ENCODE results near the gene NIT2. TPM values are rescaled to one million over a fixed set of nuclear protein-coding genes. Genes with fewer than 3 reads are reported as not detected.

The NIT2 gene
- total and polyA plus RNA-seq, 9 of the 15 experiments (the other 6 are each of a cell fraction or from before 2014, with no cell fraction given) = 11.4 to 62.2 (median 22.1) TPM

DNA sequence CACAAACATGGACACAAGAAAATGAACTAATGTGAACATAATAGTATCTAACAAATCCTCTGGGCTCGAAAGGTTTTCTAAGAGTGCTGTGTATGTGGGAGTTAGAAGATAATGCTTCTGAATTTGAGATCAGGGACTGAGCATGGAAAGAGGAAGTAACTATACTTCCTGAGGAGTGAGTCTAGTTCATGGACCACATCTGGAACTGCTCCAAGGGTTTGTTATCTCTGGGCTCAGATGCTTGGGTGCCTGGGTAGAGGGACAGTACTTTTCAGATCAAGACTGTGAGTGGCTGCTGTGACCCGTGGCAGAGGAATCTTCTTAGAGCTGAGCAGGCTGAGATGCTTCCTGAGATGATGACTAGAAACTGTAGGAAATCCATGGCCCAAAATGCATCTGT lies 45.2 kb upstream of the NIT2 start (continued):
- TF ChIP-seq, protein P1, sequence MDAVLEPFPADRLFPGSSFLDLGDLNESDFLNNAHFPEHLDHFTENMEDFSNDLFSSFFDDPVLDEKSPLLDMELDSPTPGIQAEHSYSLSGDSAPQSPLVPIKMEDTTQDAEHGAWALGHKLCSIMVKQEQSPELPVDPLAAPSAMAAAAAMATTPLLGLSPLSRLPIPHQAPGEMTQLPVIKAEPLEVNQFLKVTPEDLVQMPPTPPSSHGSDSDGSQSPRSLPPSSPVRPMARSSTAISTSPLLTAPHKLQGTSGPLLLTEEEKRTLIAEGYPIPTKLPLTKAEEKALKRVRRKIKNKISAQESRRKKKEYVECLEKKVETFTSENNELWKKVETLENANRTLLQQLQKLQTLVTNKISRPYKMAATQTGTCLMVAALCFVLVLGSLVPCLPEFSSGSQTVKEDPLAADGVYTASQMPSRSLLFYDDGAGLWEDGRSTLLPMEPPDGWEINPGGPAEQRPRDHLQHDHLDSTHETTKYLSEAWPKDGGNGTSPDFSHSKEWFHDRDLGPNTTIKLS (IDR thresholded peaks at IDR 0.05; ENCODE audit: borderline replicate concordance, low read depth) = no peak
- no peak for TF ChIP-seq YY1 (IDR thresholded peaks at IDR 0.05; ENCODE audit: borderline replicate concordance in 1 of 3, control insufficient read depth in 1 of 3, extremely low read depth in 1 of 3, insufficient read depth in 3 of 3, insufficient read length in 1 of 3, insufficient replicate concordance in 2 of 3, low read depth in 1 of 3, low read length in 2 of 3)
- TF ChIP-seq BRF1 (IDR thresholded peaks at IDR 0.05; ENCODE audit: borderline replicate concordance, extremely low read depth, insufficient read length) = no peak
- TF ChIP-seq, protein P2, sequence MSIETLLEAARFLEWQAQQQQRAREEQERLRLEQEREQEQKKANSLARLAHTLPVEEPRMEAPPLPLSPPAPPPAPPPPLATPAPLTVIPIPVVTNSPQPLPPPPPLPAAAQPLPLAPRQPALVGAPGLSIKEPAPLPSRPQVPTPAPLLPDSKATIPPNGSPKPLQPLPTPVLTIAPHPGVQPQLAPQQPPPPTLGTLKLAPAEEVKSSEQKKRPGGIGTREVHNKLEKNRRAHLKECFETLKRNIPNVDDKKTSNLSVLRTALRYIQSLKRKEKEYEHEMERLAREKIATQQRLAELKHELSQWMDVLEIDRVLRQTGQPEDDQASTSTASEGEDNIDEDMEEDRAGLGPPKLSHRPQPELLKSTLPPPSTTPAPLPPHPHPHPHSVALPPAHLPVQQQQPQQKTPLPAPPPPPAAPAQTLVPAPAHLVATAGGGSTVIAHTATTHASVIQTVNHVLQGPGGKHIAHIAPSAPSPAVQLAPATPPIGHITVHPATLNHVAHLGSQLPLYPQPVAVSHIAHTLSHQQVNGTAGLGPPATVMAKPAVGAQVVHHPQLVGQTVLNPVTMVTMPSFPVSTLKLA (conservative IDR thresholded peaks at IDR 0.05) = peak in 1 of 2 experiments; percentile 53; a peak in 2 of 4 replicates
- TF ChIP-seq OTX1 (CRISPR knock-in tag; IDR thresholded peaks at IDR 0.05) = no peak
- TF ChIP-seq ZEB2 (IDR thresholded peaks at IDR 0.05) = peak; percentile 29; the same call in 1 of the 2 replicates
- peak; percentile 81 for TF ChIP-seq EP300 (IDR thresholded peaks at IDR 0.05; ENCODE audit: low read length)
- TF ChIP-seq KAT7 (CRISPR knock-in tag; IDR thresholded peaks at IDR 0.05; ENCODE audit: borderline replicate concordance) = no peak
- peak; percentile 81 for TF ChIP-seq ETV1 (tag; conservative IDR thresholded peaks at IDR 0.05; ENCODE audit: low read depth)
- TF ChIP-seq NR1H2 (CRISPR knock-in tag; IDR thresholded peaks at IDR 0.05) = no peak
- TF ChIP-seq ZNF707 (CRISPR knock-in tag; conservative IDR thresholded peaks at IDR 0.05) = no peak
- no peak for TF ChIP-seq BHLHE40 (IDR thresholded peaks at IDR 0.05; ENCODE audit: low read length)
- TF ChIP-seq FOSL1 (tag; conservative IDR thresholded peaks at IDR 0.05) = peak; percentile 26; the same call in 1 of the 2 replicates
- no peak for TF ChIP-seq BRCA1 (IDR thresholded peaks at IDR 0.05)
- TF ChIP-seq BRCA1 (CRISPR knock-in tag; IDR thresholded peaks at IDR 0.05) = no peak
- peak; percentile 61 for TF ChIP-seq SOX6 (IDR thresholded peaks at IDR 0.05)
- no peak for TF ChIP-seq IFI16 (CRISPR knock-in tag; IDR thresholded peaks at IDR 0.05)
- no peak for TF ChIP-seq PTBP1 (IDR thresholded peaks at IDR 0.05; ENCODE audit: low read depth, low read length)
- peak; percentile 68; the same call in 1 of the 2 replicates for TF ChIP-seq MYNN (IDR thresholded peaks at IDR 0.05)
- TF ChIP-seq MYNN (CRISPR knock-in tag; IDR thresholded peaks at IDR 0.05) = no peak
- TF ChIP-seq CBFA2T3 (IDR thresholded peaks at IDR 0.05) = peak; percentile 95
- TF ChIP-seq CREBBP (IDR thresholded peaks at IDR 0.05; ENCODE audit: low read depth, low read length) = no peak
- TF ChIP-seq, protein P3, sequence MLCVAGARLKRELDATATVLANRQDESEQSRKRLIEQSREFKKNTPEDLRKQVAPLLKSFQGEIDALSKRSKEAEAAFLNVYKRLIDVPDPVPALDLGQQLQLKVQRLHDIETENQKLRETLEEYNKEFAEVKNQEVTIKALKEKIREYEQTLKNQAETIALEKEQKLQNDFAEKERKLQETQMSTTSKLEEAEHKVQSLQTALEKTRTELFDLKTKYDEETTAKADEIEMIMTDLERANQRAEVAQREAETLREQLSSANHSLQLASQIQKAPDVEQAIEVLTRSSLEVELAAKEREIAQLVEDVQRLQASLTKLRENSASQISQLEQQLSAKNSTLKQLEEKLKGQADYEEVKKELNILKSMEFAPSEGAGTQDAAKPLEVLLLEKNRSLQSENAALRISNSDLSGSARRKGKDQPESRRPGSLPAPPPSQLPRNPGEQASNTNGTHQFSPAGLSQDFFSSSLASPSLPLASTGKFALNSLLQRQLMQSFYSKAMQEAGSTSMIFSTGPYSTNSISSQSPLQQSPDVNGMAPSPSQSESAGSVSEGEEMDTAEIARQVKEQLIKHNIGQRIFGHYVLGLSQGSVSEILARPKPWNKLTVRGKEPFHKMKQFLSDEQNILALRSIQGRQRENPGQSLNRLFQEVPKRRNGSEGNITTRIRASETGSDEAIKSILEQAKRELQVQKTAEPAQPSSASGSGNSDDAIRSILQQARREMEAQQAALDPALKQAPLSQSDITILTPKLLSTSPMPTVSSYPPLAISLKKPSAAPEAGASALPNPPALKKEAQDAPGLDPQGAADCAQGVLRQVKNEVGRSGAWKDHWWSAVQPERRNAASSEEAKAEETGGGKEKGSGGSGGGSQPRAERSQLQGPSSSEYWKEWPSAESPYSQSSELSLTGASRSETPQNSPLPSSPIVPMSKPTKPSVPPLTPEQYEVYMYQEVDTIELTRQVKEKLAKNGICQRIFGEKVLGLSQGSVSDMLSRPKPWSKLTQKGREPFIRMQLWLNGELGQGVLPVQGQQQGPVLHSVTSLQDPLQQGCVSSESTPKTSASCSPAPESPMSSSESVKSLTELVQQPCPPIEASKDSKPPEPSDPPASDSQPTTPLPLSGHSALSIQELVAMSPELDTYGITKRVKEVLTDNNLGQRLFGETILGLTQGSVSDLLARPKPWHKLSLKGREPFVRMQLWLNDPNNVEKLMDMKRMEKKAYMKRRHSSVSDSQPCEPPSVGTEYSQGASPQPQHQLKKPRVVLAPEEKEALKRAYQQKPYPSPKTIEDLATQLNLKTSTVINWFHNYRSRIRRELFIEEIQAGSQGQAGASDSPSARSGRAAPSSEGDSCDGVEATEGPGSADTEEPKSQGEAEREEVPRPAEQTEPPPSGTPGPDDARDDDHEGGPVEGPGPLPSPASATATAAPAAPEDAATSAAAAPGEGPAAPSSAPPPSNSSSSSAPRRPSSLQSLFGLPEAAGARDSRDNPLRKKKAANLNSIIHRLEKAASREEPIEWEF (CRISPR knock-in tag; IDR thresholded peaks at IDR 0.05) = no peak
